HG03196 (cell line): ENCODE results near the gene SGSM2.

ENCODE experiments used
- ATAC-seq: cut with Tn5 transposase; IDR thresholded peaks from one replicate; pipeline ENCODE4 v1.9.1; 2021; ENCODE audit not compliant: unreplicated experiment

SGSM2 gene

DNA sequence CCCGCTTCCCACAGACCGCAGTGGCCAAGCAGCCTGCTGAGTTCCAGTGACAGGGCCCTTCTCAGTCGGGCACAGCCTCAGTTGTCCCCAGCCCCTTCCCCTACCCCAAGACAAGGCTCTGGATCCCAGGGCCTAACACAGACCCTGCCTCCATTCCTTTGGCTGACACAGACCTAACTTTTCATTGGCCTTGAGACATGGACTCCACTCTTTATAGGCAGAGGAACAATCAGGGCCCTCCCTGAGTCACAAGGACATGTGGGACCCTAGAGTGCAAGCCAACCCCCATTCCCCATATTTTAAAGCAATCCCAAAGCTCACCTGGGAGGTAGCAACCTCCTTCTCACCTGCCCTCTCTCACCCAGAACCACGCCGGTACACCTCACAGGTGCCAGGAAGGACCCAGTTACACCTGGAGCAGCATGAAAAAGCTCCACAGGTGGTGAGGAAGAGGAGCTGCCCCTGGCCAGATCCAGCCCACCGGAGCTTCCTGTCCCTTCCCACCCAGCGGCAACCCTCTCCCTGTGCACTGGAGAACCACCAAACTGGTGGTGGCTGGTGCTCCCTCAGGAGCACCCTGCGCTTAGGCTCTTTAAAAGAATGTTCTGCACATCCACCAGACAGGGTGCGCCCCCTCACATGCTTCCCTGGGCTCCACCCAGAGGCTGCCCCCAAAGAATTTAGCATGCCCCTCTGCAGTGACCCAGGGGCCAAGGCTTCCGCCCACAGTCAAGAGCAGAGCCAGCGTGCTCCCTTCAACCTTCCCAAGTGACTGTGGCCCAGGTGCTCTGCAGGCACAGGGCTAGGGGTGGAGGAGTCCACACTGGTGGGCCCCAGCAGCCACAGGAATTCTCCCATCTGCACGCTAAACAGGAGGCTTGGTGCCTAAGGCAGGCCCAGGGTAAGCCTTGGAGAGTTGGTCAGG, 60.2 kb downstream of the SGSM2 start:
- no peak for ATAC-seq

DNA sequence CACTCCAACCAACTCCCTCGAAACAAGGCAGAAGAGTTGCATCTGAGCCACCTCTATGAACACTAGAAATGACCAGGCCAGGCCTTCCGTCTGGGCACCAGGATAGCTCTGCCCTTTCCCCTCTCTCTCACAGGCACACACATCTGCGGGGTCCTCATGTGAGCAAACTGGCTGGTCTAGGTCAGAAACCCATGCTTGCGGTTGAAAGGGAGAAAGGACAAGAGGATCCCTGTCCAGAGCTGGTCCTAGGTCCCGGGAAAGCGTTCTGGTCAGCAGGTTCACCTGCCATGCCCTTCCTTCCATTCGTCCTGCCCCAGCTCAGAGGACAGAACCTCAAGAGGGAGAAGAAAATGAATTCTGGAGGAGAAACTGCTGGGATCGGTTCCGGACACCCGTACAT, 60.9 kb downstream of the SGSM2 start:
- no peak for ATAC-seq

DNA sequence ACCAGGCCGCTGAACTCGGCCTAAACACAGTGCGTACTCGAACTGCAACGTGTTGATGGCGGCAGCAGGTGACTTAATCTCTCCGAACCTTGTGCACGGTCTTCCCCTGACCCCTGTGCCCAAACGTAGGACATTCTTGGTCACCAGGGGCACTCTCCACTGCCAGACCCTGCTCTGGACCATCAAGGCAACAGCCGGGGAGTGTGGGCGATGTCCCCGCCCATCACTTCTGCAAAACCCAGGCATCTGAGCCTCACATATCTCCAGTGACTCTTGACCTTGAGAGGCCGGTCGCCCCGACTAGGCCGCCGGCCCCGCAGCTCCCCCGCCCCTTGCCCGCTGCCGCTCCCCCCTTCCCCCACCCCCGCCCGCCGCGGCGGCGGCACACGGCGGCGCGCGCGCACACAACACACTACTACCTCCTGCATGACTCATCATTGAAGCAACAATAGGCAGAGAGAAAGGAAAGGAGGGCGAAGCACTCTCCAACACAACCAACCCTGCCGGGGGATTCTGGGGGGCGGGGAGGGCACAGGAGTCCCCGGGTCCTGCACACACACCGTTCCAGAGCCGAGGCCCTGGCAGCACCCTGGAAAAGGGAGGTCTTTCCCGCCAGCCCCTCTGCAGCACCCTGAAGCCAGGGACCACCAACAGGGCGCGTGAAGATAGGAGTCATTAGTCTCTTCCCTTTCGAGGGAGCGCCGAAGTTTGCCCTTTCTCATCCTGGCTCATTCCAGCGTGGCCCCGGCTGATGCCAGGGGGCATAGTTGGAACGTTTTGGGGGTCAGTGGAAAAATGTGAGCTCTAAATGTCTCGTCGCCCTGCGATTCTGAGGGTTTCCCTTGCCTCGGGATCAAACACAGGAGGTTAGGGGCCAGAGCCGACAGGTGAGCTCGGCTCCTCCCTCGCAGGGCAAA, 61.6 kb downstream of the SGSM2 start:
- ATAC-seq: no peak

DNA sequence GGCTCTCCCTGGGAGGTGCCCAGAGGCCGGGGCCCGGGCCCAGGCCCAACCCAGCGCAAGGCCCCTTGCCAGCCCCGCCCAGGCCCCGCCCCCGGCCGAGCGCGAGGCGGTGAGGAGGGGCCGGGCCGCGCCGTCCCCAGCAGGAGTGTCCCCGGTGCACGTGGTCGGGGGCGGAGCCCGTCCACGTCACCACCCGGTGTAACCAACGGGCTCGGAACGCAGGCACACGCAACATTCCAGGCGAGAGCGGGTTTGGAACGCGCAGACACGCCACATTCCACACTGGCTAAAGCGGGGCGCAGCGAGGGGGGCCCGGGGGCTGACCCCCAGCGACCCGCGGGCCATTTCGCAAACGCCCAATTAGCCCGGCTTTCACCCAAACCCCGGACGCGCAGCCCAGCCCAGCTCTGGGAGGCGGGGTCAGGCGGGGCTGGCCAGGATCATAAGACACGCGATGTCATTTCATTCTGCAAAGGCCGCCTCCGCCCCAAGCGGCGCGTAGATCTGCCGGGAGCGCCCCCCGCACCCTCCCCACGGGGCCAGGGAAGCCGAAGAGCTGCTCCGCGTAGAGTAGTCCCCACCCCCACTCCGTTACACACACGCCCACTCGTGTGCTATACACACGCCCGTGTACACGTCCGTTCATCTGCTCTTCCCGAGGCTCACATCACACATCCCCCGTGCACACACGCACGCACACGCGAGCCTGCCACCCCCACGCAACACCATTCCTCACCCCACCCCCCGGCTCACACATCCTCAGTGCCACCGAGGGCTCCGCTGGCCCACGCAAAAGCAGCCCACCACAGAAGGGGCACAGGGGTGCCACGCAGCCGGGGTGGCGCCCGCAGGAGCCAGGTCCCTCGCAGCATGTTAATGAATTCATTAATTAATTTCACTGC, 62.5 kb downstream of the SGSM2 start:
- ATAC-seq: peak; percentile 33

DNA sequence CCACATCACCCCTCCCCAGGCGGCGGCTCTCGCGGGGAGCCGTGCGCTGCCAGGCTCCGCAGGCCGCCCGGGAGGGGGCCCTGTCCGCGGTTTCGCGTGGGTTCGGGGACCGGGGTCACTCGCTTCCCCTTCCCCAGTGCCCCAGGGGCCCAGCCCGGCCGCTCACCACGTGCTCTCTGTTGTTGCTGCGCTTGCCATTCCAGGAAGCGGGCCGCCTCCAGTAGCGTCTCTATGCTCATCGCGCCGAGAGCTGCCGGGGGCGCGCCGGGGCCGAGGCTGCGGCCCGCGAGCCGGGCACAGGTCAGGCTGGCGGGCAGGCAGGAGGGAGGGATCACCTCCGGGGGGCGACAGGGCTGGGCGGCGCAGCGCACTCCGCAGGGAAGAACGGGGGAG, 63.2 kb downstream of the SGSM2 start:
- ATAC-seq: no peak

DNA sequence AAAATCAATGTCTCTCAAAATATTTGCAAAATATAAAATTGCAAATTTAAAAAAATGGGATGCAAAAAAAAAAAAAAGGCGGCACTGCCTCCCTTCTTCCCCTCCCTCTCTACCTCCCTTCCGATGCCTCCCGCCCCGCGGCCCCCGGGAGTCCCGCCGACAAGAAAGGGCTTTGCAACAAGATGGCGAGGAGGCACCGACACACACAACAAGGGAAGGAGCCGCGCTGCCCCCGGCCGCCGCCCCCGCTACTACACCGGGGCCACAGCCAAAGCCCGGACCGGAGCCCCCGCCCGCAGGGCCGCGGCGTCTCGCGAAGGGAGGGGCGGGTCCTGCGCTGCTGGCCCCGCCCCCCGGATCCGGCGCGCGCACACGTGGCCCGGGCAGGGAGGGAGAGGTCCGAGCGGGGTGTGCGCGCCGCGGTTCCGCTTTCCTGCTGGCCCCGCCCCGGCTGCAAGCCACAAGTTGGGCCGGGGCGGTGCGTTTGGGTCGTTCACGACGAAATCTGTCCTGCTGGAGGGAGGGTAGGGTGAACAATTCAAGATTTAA, 63.6 kb downstream of the SGSM2 start, which contains the start of gene MNT:
Gene MNT (minus strand): TSS at position 184 of the 549 bp plus-strand sequence. CDS start 348 bp downstream, outside the sequence.
- peak; percentile 26 for ATAC-seq

DNA sequence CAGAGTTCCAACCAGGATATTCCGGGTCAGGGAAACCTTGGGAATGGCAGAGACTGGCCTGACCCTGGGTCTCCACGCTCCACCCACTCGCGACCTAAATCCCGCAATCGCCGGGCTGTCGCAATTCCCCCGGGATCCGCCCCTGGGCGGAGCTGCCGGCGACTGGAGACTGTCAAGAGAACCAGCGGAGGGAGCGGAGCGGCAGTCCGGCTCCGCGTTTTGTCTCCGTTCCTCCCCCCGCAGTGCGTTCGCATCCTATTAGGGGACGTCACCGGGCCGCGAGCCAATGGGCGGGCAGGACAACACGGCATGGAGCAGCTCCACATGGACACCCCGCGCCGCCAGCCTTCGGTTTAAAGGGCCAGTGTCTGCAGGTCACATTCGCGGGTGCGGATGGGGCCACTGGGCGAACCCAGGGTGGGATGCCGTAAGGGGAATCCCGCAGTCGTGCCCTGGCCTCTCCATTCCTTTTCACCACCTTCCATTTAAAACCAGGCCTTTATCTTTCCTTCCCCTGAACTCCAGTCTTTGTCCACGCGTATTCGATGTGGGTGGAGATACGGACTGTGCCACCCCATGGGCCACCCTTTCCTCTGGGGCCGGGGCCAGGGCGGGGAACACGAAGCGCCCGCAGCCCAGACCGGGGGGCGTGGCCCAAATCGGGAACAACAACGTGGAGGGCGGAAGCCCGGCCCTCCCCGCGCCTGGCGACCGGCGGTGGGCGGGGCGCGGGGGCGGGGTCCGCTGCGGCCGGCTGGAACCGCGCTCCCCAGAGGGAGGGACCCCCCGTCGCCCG, 64.3 kb downstream of the SGSM2 start:
- ATAC-seq: peak; percentile 36

DNA sequence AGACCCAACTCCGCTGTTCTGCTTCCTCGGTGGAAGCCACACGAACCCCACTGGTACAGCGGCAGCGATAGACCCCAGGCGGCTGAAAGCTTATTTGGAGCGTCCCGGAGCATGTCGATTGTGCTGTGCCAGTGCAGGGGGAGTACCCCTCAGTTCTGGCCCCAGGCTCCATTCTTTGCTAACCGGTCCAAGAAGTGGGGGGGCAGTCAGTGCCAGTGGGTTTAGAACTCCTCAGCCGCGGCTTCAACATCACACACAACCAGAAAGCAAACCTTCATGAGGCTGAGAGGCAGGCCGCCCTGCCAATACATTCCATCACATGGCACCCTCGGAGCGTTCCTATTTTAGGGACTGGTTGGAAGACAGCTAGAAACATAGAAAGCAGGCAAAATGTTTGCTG, 65.2 kb downstream of the SGSM2 start:
- no peak for ATAC-seq

DNA sequence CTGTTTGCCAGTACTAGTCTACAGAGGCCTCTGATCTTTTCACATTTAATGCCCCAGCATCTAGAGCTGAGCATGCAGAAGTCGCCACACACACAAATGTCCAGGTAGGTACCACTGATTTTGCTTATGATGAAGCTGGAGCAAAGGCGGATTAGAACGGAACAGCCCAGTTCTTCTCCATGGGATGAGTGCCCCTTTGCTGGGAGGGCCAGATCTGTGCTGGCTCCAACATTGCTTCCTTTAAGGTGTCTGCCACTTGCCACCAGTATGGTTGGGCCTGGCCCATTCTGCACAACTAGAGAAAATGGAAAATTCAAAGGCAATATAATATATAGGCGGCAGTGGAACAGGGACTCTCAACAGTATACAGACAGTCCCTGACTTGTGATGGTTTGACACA, 65.7 kb downstream of the SGSM2 start:
- ATAC-seq: no peak

DNA sequence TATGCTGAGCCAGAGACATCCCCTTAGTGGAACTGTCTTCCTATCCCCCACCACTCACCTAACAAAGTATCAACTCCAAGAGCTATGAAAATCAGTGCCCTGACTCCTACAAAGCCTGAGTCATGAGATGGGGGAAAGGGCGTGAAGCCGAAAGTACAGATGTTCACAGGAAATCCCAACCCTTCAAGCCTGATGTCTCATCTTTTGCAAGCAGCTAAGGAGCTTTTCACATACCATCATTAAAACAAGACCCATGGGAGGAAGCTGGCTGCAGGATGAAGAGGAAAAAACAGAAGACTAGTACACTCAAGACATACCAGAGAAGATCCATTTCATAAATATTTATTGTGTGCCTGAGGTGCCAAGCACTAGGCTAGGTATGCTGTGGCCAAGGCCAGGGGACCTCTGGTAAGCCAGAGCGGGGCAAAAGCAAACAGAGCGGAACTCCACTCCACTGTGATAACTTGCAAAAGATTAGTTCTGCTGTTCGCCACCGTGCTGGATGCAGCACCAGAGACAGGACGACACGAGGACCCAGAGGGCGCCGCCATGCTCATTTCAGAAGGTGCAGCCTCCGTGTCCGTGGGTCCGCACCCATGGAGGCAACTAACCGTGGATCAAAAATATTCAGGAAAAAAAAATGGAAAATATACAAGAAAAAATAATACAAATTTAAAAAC, 68.1 kb downstream of the SGSM2 start:
- ATAC-seq: no peak

DNA sequence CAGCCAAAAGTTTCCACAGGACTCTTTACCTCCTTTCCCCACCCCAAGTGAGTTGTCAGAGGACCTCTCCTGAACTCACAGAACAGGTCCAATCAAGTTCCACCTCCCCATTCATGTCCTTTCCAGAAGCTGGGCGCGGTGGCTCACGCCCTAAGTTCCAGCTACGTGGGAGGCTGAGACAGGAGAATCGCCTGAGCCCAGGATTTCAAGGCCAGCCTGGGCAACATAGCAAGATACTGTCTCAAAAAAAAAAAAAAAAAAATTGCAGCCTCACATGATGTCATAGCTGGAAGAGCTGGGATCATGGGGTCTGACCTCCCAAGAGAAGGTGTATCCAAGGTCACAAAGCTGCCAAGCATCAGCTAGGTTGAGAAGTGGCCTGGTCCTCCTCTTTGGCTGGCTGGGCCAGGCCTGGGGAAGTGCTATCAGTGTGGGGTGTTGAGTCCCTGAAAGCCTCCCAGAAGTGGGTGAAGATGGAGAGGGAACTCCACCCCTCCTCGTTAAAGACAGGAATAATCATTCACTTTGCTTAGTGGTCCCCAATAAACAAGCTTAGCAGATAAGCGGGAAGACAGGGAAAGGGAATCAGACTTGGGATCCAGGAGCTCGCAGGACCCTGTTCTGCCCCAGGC, 69.1 kb downstream of the SGSM2 start:
- no peak for ATAC-seq

DNA sequence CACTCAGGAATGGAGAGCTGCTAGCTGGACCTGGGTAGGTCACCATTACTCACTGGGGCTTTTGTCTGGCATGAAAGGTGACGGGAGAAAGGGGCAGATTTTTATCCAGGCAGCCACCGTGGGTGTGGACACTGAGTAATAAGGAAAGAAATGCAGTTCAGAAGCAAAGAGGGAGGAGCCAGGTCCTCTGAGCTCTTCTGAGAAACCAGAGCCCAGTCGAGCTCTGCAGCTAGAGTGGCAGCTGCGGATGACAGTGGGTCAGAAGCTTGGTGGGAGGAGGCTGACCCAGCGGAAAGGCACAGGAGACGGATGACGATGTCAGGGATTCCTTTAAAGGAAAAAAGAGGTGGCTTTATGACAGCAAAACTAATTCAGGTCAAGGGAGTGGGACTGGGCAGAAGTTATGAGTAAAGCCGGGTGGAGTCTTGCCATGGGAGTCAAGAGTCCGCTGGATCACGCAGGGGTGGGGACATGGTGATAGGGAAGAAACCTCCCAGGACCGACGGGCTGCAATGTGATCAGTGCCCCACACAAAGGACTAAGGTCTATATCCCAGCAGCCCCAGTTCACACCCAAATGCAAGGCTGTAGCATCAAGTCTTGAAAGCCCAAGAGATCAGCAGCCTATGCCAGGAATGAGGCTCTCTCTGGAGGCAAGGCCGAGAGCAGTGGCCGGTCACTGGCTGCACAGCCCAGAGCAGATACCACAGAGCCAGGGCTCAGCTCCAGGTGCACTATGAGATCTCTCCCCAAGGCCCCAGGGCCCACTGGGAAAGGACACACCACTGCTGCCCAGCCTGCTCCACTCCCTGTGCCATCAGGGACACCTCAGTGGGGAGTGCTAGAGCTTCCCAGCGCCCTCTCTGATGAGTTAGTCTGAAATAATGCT, 69.8 kb downstream of the SGSM2 start:
- ATAC-seq: no peak

DNA sequence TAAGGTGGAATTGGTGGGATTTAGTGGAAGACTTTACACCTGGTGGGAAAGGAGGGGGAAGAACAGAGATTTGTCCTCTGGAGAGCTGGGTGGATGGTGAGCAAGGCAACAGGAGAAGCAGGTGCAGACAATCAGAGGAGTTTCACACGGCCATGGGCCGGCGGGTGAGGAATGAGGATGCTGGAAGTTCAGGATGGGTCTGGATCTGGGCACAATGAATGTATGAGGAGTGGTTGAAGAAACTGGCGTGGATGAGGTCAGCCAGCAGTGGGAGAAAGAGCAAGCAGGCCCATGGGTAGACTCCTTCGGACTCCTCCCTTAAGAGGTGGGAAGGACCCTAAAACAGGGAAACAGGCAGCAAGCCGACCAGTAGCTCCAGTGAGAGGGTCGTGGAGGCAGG, 73.7 kb downstream of the SGSM2 start:
- no peak for ATAC-seq

DNA sequence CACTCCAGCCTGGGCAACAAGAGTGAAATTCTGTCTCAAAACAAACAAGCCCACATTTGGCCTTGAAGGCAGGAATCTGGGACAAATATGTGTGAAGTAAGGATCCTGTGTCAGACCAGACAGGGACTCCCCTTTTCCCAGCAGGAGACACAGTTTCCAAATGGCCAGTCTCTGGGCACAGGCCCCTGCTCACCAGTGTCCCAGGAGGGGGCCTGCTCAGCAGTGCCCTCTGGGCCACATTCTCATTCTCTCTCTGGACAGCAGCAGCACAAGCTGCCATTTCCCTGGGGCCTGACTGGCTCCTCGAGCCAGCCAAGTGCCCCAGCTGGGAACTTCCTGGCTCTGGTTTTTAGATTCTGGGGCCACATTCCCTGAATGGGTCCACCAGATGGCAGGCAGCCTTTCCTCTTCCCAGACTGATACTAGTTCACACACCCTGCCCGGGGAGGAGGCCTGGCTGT, 75.3 kb downstream of the SGSM2 start:
- no peak for ATAC-seq

DNA sequence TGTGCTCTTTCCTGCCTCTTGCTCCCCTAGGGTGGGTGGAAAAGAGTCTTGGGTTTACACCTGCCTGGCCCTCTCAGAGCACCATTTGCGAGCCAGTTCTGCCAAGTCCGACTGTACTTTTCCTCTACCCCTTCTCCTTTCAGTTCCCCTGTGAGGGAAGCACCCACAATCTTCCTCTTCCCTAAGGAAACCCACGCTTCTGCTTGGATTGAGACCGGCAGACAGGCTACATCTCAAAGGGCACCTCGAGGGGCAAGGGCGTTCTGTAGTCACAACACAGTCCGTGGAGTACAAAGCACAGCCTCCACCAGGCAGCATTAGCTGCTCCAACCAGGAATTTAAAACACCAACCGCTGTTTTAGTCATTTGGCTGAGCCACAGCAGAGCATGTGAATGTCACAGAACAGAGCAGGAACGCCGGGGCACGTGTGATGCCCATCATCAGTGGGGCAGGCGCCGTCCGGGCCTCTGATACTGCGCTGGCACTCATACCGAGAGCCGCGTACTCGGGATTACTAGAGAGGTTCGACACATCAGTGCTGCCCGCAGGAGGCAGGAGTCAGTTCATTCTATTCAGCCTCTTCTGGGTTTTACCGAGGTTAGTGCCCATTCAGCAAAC, 77.3 kb downstream of the SGSM2 start:
- ATAC-seq: no peak

DNA sequence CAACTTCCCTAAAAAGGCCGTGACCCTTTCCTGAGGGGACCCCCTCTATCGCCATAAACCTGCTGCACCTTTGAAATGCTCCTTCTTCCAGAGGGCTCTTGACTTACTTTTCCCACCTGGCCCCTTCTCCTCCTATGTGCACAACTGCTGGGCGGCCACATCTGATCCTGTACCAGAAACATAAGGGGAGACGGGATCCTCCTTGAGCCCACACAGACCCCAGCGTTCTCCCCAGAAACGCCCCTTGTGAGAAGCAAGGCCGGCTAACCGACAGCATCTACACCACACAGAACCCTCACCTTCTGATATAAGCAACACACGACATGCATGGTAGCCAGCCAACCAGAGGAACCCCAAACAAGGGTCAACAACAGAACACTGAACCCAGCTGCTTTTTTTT, 77.8 kb downstream of the SGSM2 start:
- ATAC-seq: no peak
